Stimulated activated CD4-positive, alpha-beta T cell treated with anti-CD3 and anti-CD28 coated beads, Interleukin-12 subunit alpha, Interleukin-12 subunit beta, amount 100 ng/mL, for 4 hours (primary cell): ENCODE results near the gene PIGS.
A peak's percentile ranks its signal among the peaks of the same experiment; 100 is the strongest.
"Not testable (repeated sequence)": the region's sequence is repeated elsewhere in the genome, so short reads cannot be mapped to it uniquely, and the experiment has no call there.

ENCODE experiments used
- DNase-seq: peaks from one replicate; pipeline ENCODE4 v3.0.0-alpha.2; 2020

The PIGS gene

GRCh38 chr17:28571361-28572122 lies at the start of gene PIGS:
Gene PIGS, minus strand, starts transcription at chr17:28571524. Its CDS starts 28 bp downstream, at chr17:28571496.
- peak; percentile 91 for DNase-seq

GRCh38 chr17:28620010-28620409 lies 48.7 kb upstream of the PIGS start:
- no peak for DNase-seq

GRCh38 chr17:28618464-28618863 lies 47.1 kb upstream of the PIGS start:
- DNase-seq: no peak

GRCh38 chr17:28616281-28616680 lies 45.0 kb upstream of the PIGS start:
- DNase-seq: no peak

GRCh38 chr17:28615260-28615940 lies 44.1 kb upstream of the PIGS start:
- DNase-seq: no peak

- no peak for DNase-seq
Observed at GRCh38 chr17:28613931-28614381, 42.6 kb upstream of the PIGS start, which contains the start of gene RSKR. Gene RSKR, minus strand, starts transcription at chr17:28614185. Its CDS starts 24 bp downstream, at chr17:28614161.

- DNase-seq: peak; percentile 25
Observed at GRCh38 chr17:28612936-28613872, 41.9 kb upstream of the PIGS start.

GRCh38 chr17:28612531-28612930 lies 41.2 kb upstream of the PIGS start:
- no peak for DNase-seq

- no peak for DNase-seq
Observed at GRCh38 chr17:28610376-28610775, 39.1 kb upstream of the PIGS start.

GRCh38 chr17:28604031-28604430 lies 32.7 kb upstream of the PIGS start:
- DNase-seq: not testable (repeated sequence)

- peak; percentile 57 for DNase-seq
Observed at GRCh38 chr17:28599311-28600184, 28.2 kb upstream of the PIGS start.

GRCh38 chr17:28598799-28599310 lies 27.5 kb upstream of the PIGS start, which contains the start of gene SPAG5:
Gene SPAG5, minus strand, starts transcription at chr17:28599025. Its CDS starts 79 bp downstream, at chr17:28598946.
- DNase-seq: peak; percentile 91

- DNase-seq: no peak
Observed at GRCh38 chr17:28598389-28598788, 27.1 kb upstream of the PIGS start.

- no peak for DNase-seq
Observed at GRCh38 chr17:28597606-28598383, 26.5 kb upstream of the PIGS start.

- DNase-seq: no peak
Observed at GRCh38 chr17:28592260-28592659, 20.9 kb upstream of the PIGS start.

GRCh38 chr17:28585851-28586250 lies 14.5 kb upstream of the PIGS start:
- no peak for DNase-seq

- no peak for DNase-seq
Observed at GRCh38 chr17:28584434-28584833, 13.1 kb upstream of the PIGS start.

GRCh38 chr17:28582513-28582912 lies 11.2 kb upstream of the PIGS start:
- no peak for DNase-seq

GRCh38 chr17:28580959-28581358 lies 9.6 kb upstream of the PIGS start:
- DNase-seq: no peak

- no peak for DNase-seq
Observed at GRCh38 chr17:28579526-28579925, 8.2 kb upstream of the PIGS start.
